Measurements from ENCODE around the gene MAGEF1. TPM values are rescaled to one million over a fixed set of nuclear protein-coding genes. Genes with fewer than 3 reads are reported as not detected.
A peak's percentile ranks its signal among the peaks of the same experiment; 100 is the strongest.

Gene MAGEF1
- total RNA-seq: 10 to 100 TPM in 2 of 3 donors, 1 to 10 TPM in 1; 8.1 to 12.6 (median 11.4) TPM
- 15.1 TPM for total RNA-seq (2013)

- under 1% methylated on average over 67 of the region's 67 CpGs for WGBS (ENCODE audit: insufficient coverage)
- peaks cover 16% of the 10 kb centered on the region for H3K4me1 ChIP-seq (ENCODE audit: control insufficient read depth, insufficient read depth, low read length)
- DNase-seq (peak; percentile 65 to 82), ATAC-seq (peak; percentile 85 to 90 (median 85))
- peak within 1 kb of the TSS; percentile 63 for H3K4me3 ChIP-seq (ENCODE audit: low read length)
- H3K36me3 Mint-ChIP-seq: no peaks in the 10 kb centered on the region
- H3K9me3 Mint-ChIP-seq: no peaks in the 10 kb centered on the region
- H3K27me3 Mint-ChIP-seq (ENCODE audit: low read depth in 2 of 2): no peaks in the 10 kb centered on the region
- H3K36me3 ChIP-seq (ENCODE audit: control insufficient read depth, insufficient read depth, low read length): no peaks in the 10 kb centered on the region
- intact Hi-C loops (cut with micrococcal nuclease): no loop called here
- TF ChIP-seq CTCF (IDR thresholded peaks at IDR 0.05): no peak
- H3K4me1 Mint-ChIP-seq: peaks cover 21 to 36% of the 10 kb centered on the region in 2 donors
- H3K27ac Mint-ChIP-seq: peak within 1 kb of the TSS; percentile 43 to 81
- peak within 1 kb of the TSS; percentile 66 for H3K27ac ChIP-seq (ENCODE audit: low read length)
- H3K4me3 Mint-ChIP-seq: peak within 1 kb of the TSS; percentile 76
- H3K27me3 ChIP-seq (ENCODE audit: control insufficient read depth, insufficient read depth, low read length): no peaks in the 10 kb centered on the region
- no peaks in the 10 kb centered on the region for H3K9me3 ChIP-seq (ENCODE audit: control insufficient read depth, insufficient read depth, low read length)
Measured at GRCh38 chr3:184711493-184712247, at the start of gene MAGEF1. Gene MAGEF1 (minus strand): TSS chr3:184712064. CDS start chr3:184711821, 243 bp downstream.

- H3K4me1 Mint-ChIP-seq: no peaks in the 10 kb centered on the region
- DNase-seq (no peak), ATAC-seq (no peak)
- no peaks in the 10 kb centered on the region for H3K27me3 ChIP-seq (ENCODE audit: control insufficient read depth, insufficient read depth, low read length)
- H3K9me3 Mint-ChIP-seq: no peaks in the 10 kb centered on the region
- WGBS (ENCODE audit: insufficient coverage): 85% methylated on average over 13 of the region's 13 CpGs
- intact Hi-C loops (cut with micrococcal nuclease): no loop called here
- H3K36me3 ChIP-seq (ENCODE audit: control insufficient read depth, insufficient read depth, low read length): no peaks in the 10 kb centered on the region
- H3K4me3 ChIP-seq (ENCODE audit: low read length): no peak overlapping the region
- no peak overlapping the region for H3K27ac Mint-ChIP-seq
- no peaks in the 10 kb centered on the region for H3K36me3 Mint-ChIP-seq
- no peak for TF ChIP-seq CTCF (IDR thresholded peaks at IDR 0.05)
- H3K4me3 Mint-ChIP-seq: no peak overlapping the region
- H3K4me1 ChIP-seq (ENCODE audit: control insufficient read depth, insufficient read depth, low read length): peaks cover 4% of the 10 kb centered on the region
- no peak overlapping the region for H3K27ac ChIP-seq (ENCODE audit: low read length)
- H3K27me3 Mint-ChIP-seq (ENCODE audit: low read depth in 2 of 2): peaks cover 6 to 9% of the 10 kb centered on the region in 2 donors
- no peaks in the 10 kb centered on the region for H3K9me3 ChIP-seq (ENCODE audit: control insufficient read depth, insufficient read depth, low read length)
Measured at GRCh38 chr3:184761075-184761841, 49.4 kb upstream of the MAGEF1 start.

- no peak overlapping the region for H3K4me3 ChIP-seq (ENCODE audit: low read length)
- TF ChIP-seq CTCF (IDR thresholded peaks at IDR 0.05): no peak
- Mint-ChIP-seq H3K4me3 (no peak overlapping the region), H3K27ac (no peak overlapping the region), H3K9me3 (no peaks in the 10 kb centered on the region), H3K36me3 (no peaks in the 10 kb centered on the region), H3K27me3 (ENCODE audit: low read depth in 2 of 2) (peaks cover 4 to 6% of the 10 kb centered on the region in 2 donors), H3K4me1 (no peaks in the 10 kb centered on the region)
- H3K9me3 ChIP-seq (ENCODE audit: control insufficient read depth, insufficient read depth, low read length): no peaks in the 10 kb centered on the region
- intact Hi-C loops (cut with micrococcal nuclease): no loop called here
- H3K27me3 ChIP-seq (ENCODE audit: control insufficient read depth, insufficient read depth, low read length): no peaks in the 10 kb centered on the region
- H3K4me1 ChIP-seq (ENCODE audit: control insufficient read depth, insufficient read depth, low read length): peaks cover 7% of the 10 kb centered on the region
- 86% methylated on average over 8 of the region's 8 CpGs for WGBS (ENCODE audit: insufficient coverage)
- no peaks in the 10 kb centered on the region for H3K36me3 ChIP-seq (ENCODE audit: control insufficient read depth, insufficient read depth, low read length)
- ATAC-seq: no peak
- no peak for DNase-seq
- no peak overlapping the region for H3K27ac ChIP-seq (ENCODE audit: low read length)
Measured at GRCh38 chr3:184760337-184761074, 48.6 kb upstream of the MAGEF1 start.
